ENCODE measurements around the gene UBR4.

The UBR4 gene

GRCh38 chr1:19062258-19063029 is 147.6 kb downstream of the UBR4 start:
- Histone ChIP-seq H2AFZ (ENCODE audit: low read depth, low read length) (no peak overlapping the region), H3K9me3 (ENCODE audit: insufficient read depth, low read length) (no peaks in the 10 kb centered on the region), H3K36me3 (replicated peaks; ENCODE audit: low read depth, low read length) (no peaks in the 10 kb centered on the region), H3K9ac (ENCODE audit: low read length) (no peak overlapping the region), H3K4me2 (ENCODE audit: low read length) (no peak overlapping the region), H3K79me2 (ENCODE audit: low read length) (no peaks in the 10 kb centered on the region), H4K20me1 (ENCODE audit: insufficient read depth, low read length) (no peaks in the 10 kb centered on the region), H3K27ac (ENCODE audit: low read length) (no peak overlapping the region), H3K4me1 (ENCODE audit: low read length) (no peaks in the 10 kb centered on the region), H3K4me3 (ENCODE audit: low read length) (no peak overlapping the region), H3K27me3 (ENCODE audit: low read depth, low read length) (no peaks in the 10 kb centered on the region)
- TF ChIP-seq CTCF (IDR thresholded peaks at IDR 0.05; ENCODE audit: low read depth, low read length), result no peak
- TF ChIP-seq EZH2phosphoT487 (IDR thresholded peaks at IDR 0.05; ENCODE audit: low read depth), result no peak

DNA sequence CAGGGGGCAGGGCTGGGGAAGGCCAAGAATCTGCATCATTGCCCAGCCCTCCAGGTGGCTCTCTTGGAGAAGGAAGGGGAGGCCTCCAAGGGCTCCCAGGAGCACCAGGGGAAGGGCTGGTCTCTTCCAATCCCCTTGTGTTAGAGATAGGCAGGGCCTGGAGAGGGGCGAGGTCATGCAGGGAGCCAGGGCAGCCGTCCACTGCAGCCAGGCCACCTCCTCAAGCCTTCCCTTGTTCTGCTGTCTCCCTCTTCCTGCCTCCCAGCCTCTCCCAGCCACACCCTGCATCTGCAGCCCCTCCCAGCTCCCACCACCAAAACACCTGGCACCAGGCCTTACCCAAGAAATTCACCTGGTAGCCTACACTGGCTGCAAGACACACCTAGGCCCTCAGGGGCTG is 148.3 kb downstream of the UBR4 start:
- H3K79me2 ChIP-seq (ENCODE audit: low read length), result no peaks in the 10 kb centered on the region
- H4K20me1 ChIP-seq (ENCODE audit: insufficient read depth, low read length), result no peaks in the 10 kb centered on the region
- no peaks in the 10 kb centered on the region for H3K4me1 ChIP-seq (ENCODE audit: low read length)
- H3K4me2 ChIP-seq (ENCODE audit: low read length), result no peak overlapping the region
- H3K36me3 ChIP-seq (replicated peaks; ENCODE audit: low read depth, low read length), result no peaks in the 10 kb centered on the region
- H3K4me3 ChIP-seq (ENCODE audit: low read length), result no peak overlapping the region
- H3K27me3 ChIP-seq (ENCODE audit: low read depth, low read length), result no peaks in the 10 kb centered on the region
- H3K9ac ChIP-seq (ENCODE audit: low read length), result no peak overlapping the region
- no peak overlapping the region for H2AFZ ChIP-seq (ENCODE audit: low read depth, low read length)
- no peaks in the 10 kb centered on the region for H3K9me3 ChIP-seq (ENCODE audit: insufficient read depth, low read length)
- H3K27ac ChIP-seq (ENCODE audit: low read length), result no peak overlapping the region
- no peak for TF ChIP-seq EZH2phosphoT487 (IDR thresholded peaks at IDR 0.05; ENCODE audit: low read depth)
- TF ChIP-seq CTCF (IDR thresholded peaks at IDR 0.05; ENCODE audit: low read depth, low read length), result no peak

DNA sequence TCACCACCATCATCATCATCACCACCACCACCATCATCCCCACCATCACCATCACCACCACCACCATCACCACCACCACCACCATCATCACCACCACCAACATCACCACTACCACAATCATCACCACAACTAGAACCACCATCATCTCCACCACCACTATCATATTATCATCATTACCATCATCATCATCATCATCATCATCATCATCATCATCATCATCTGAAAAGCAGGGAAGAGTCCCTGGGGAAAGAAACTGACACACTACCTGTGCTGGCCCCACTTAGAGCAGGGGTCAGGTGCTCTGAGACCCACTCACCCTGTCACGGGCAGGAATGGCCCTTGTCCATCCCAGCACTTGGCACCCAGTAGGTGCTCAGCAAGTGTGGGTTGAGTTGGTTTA is 148.7 kb downstream of the UBR4 start:
- Histone ChIP-seq H3K27me3 (ENCODE audit: low read depth, low read length) (no peaks in the 10 kb centered on the region), H3K4me2 (ENCODE audit: low read length) (no peak overlapping the region), H3K4me1 (ENCODE audit: low read length) (no peaks in the 10 kb centered on the region), H3K79me2 (ENCODE audit: low read length) (no peaks in the 10 kb centered on the region), H4K20me1 (ENCODE audit: insufficient read depth, low read length) (no peaks in the 10 kb centered on the region), H3K27ac (ENCODE audit: low read length) (no peak overlapping the region), H3K9ac (ENCODE audit: low read length) (no peak overlapping the region), H3K4me3 (ENCODE audit: low read length) (no peak overlapping the region), H3K9me3 (ENCODE audit: insufficient read depth, low read length) (no peaks in the 10 kb centered on the region), H3K36me3 (replicated peaks; ENCODE audit: low read depth, low read length) (no peaks in the 10 kb centered on the region), H2AFZ (ENCODE audit: low read depth, low read length) (no peak overlapping the region)
- TF ChIP-seq EZH2phosphoT487 (IDR thresholded peaks at IDR 0.05; ENCODE audit: low read depth) (no peak), CTCF (IDR thresholded peaks at IDR 0.05; ENCODE audit: low read depth, low read length) (no peak)

- no peaks in the 10 kb centered on the region for H3K36me3 ChIP-seq (replicated peaks; ENCODE audit: low read depth, low read length)
- H3K9ac ChIP-seq (ENCODE audit: low read length), result no peak overlapping the region
- TF ChIP-seq EZH2phosphoT487 (IDR thresholded peaks at IDR 0.05; ENCODE audit: low read depth), result no peak
- TF ChIP-seq CTCF (IDR thresholded peaks at IDR 0.05; ENCODE audit: low read depth, low read length), result no peak
- H3K27me3 ChIP-seq (ENCODE audit: low read depth, low read length), result no peaks in the 10 kb centered on the region
- no peaks in the 10 kb centered on the region for H3K79me2 ChIP-seq (ENCODE audit: low read length)
- H3K4me1 ChIP-seq (ENCODE audit: low read length), result no peaks in the 10 kb centered on the region
- no peaks in the 10 kb centered on the region for H4K20me1 ChIP-seq (ENCODE audit: insufficient read depth, low read length)
- no peaks in the 10 kb centered on the region for H3K9me3 ChIP-seq (ENCODE audit: insufficient read depth, low read length)
- no peak overlapping the region for H2AFZ ChIP-seq (ENCODE audit: low read depth, low read length)
- no peak overlapping the region for H3K27ac ChIP-seq (ENCODE audit: low read length)
- H3K4me2 ChIP-seq (ENCODE audit: low read length), result no peak overlapping the region
- H3K4me3 ChIP-seq (ENCODE audit: low read length), result no peak overlapping the region
Measured at GRCh38 chr1:19059773-19060172, 150.3 kb downstream of the UBR4 start.

Measured in OCI-LY3 (cell line).